ENCODE results near the gene PLPPR3.

Gene PLPPR3

DNA sequence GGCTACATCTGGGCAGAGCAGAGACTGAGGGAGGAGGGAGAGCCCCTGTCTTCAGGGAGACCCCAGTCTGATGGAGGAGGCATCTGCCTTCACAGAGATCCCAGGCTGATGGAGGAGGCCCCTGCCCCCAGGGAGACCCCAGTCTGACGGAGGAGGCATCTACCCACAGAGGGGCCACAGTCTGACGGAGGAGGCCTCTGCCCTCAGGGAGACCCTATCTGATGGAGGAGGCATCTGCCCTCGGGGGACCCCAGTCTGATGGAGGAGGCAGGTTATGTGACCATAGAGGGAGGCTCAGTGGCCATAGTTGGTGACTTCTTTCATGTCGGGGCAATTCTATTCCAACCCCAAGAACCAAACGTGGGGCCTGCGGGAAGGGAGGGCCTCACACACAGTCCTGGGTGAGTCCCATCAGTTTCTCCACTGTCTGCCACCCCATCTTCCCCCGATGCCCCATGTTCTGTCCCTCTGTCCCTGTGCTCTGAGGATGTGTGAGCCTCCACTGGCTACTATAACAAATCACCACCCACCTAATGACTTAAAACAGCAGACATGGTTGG lies 56.5 kb downstream of the PLPPR3 start:
- DNase-seq = no peak

DNA sequence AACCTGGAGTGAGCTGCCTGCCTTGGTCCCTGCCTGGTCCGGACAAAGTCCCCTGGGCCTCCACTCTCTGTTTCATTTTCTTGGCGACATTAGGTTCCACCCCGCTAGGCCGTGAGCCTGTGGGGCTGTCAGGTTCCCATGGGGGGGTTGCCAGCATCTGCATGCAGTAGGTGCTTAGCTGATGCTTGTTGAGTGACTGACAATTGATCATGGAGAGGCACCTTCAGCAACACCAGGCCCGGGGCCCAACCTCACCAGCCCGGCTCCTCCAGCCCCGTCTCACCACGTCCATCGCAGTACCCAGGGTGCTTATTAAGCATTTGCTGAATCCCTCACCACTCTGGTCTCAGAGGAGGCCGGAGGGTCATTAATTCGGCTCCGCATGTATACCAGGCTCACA lies 57.5 kb downstream of the PLPPR3 start:
- no peak for DNase-seq

- DNase-seq = no peak
These were observed 57.9 kb downstream of the PLPPR3 start for GRCh38 chr19:763869-764268.

DNA sequence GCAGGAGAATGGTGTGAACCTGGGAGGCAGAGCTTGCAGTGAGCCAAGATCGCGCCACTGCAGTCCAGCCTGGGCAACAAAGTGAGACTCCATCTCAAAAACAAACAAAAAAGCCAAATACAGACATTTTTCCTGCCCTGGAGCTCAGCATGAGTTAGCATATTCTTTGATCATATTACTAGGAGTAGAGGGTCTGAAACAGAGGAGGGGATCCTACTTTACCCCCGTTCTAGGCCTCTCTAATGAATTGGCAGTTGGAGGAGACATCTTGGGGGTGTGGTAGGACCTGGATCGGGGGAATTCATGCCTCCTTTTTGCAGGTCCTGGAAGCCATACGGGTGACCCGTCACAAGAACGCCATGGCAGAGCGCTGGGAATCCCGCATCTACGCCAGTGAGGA lies 58.6 kb downstream of the PLPPR3 start:
- DNase-seq = no peak

Measured in CD4-positive, alpha-beta T cell treated with Interleukin-17A for 1 hour (primary cell).